WERI-Rb-1 (cell line): ENCODE data around the gene PRG3.

Experiments used
- DNase-seq: peaks from one replicate; pipeline ENCODE4 v3.0.0-alpha.2; 2020
- H3K27ac ChIP-seq: fragments of 250-450 bp; sonication (Bioruptor Pico); 2 replicates; pipeline ENCODE4 v1.5.1; 2020; ENCODE audit warnings: mild to moderate bottlenecking, moderate library complexity
- H3K27me3 ChIP-seq: fragments of 250-450 bp; sonication (Bioruptor Pico); 2 replicates; pipeline ENCODE4 v1.5.1; 2021; ENCODE audit warnings: mild to moderate bottlenecking, low read depth, moderate library complexity; ENCODE audit not compliant: insufficient read depth, severe bottlenecking
- H3K36me3 ChIP-seq: fragments of 250-450 bp; sonication (Bioruptor Pico); 2 replicates; pipeline ENCODE4 v1.5.1; 2020; ENCODE audit warnings: mild to moderate bottlenecking, moderate library complexity
- H3K4me3 ChIP-seq: 2 replicates; pipeline ENCODE4 v1.5.1; 2011; ENCODE audit warnings: low read depth, mild to moderate bottlenecking, control low read depth, low read length
- H3K9me3 ChIP-seq: fragments of 250-450 bp; sonication (Bioruptor Pico); 2 replicates; pipeline ENCODE4 v1.5.1; 2021; ENCODE audit warnings: mild to moderate bottlenecking, moderate library complexity; ENCODE audit not compliant: severe bottlenecking
- TF ChIP-seq, protein P1 (sequence below): IDR thresholded peaks from 2 replicates; pipeline ENCODE4 v1.5.1; 2011; ENCODE audit warnings: low read depth, mild to moderate bottlenecking, control low read depth, inconsistent platforms, low read length

Gene PRG3

GRCh38 chr11:57373146-57373545, 7.8 kb downstream of the PRG3 start:
- H3K27ac ChIP-seq, result no peak overlapping the region
- H3K36me3 ChIP-seq, result no peaks in the 10 kb centered on the region
- H3K9me3 ChIP-seq, result no peaks in the 10 kb centered on the region
- peaks cover 76% of the 10 kb centered on the region for H3K27me3 ChIP-seq
- no peak for DNase-seq
- TF ChIP-seq, protein P1, sequence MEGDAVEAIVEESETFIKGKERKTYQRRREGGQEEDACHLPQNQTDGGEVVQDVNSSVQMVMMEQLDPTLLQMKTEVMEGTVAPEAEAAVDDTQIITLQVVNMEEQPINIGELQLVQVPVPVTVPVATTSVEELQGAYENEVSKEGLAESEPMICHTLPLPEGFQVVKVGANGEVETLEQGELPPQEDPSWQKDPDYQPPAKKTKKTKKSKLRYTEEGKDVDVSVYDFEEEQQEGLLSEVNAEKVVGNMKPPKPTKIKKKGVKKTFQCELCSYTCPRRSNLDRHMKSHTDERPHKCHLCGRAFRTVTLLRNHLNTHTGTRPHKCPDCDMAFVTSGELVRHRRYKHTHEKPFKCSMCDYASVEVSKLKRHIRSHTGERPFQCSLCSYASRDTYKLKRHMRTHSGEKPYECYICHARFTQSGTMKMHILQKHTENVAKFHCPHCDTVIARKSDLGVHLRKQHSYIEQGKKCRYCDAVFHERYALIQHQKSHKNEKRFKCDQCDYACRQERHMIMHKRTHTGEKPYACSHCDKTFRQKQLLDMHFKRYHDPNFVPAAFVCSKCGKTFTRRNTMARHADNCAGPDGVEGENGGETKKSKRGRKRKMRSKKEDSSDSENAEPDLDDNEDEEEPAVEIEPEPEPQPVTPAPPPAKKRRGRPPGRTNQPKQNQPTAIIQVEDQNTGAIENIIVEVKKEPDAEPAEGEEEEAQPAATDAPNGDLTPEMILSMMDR, result no peak
- no peak overlapping the region for H3K4me3 ChIP-seq

DNA sequence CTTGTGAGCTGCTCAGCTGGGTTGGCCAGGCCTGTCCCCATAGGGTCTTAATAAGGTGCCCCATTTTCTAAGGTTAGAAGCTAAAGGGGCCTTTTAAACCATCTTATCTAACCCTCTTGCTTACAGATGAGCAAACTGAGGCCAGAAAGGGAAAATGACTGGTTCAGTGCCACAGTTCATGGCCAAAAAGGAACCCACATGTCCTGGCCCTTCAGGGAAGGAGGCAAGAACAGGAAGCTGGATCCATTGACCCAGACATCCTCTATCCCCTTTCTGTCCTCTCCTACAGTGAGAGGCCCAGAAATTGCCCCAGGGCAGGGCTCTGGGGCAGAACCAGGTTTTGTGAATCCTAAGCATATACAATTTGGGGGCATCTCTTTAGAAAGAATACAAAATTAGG, 10.0 kb downstream of the PRG3 start:
- no peaks in the 10 kb centered on the region for H3K36me3 ChIP-seq
- no peaks in the 10 kb centered on the region for H3K9me3 ChIP-seq
- H3K27ac ChIP-seq, result no peak overlapping the region
- H3K27me3 ChIP-seq, result peaks cover 82% of the 10 kb centered on the region
- no peak for DNase-seq
- TF ChIP-seq, protein P1, result no peak
- no peak overlapping the region for H3K4me3 ChIP-seq

GRCh38 chr11:57370251-57370650, 10.7 kb downstream of the PRG3 start:
- Histone ChIP-seq H3K4me3 (no peak overlapping the region), H3K27me3 (peaks cover 82% of the 10 kb centered on the region), H3K27ac (no peak overlapping the region), H3K9me3 (no peaks in the 10 kb centered on the region), H3K36me3 (no peaks in the 10 kb centered on the region)
- TF ChIP-seq, protein P1, result no peak
- DNase-seq, result peak; percentile 25

DNA sequence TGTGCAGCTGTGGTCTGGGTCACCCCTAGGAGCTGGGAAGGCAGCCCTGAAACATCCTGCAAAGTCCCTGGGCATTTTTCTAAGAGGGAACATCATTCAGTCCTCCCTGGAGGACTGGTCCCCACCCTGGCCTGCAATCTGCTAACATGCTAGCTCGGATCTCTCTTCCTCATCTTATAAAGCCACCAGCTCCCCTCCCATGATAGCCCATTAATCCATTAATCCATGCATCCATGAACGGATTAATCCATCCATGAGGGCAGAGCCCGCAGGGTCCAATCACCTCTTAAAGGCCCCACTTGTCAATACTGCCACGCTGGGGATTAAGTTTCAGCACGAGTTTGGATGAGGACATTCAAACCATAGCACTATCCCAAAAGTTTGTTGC, 12.1 kb downstream of the PRG3 start:
- DNase-seq, result peak; percentile 37
- H3K4me3 ChIP-seq, result no peak overlapping the region
- peaks cover 88% of the 10 kb centered on the region for H3K27me3 ChIP-seq
- H3K27ac ChIP-seq, result no peak overlapping the region
- H3K9me3 ChIP-seq, result no peaks in the 10 kb centered on the region
- H3K36me3 ChIP-seq, result no peaks in the 10 kb centered on the region
- TF ChIP-seq, protein P1, result no peak

GRCh38 chr11:57368106-57368844, 12.7 kb downstream of the PRG3 start:
- Histone ChIP-seq H3K36me3 (no peaks in the 10 kb centered on the region), H3K27me3 (peaks cover 88% of the 10 kb centered on the region), H3K9me3 (no peaks in the 10 kb centered on the region), H3K27ac (no peak overlapping the region), H3K4me3 (no peak overlapping the region)
- TF ChIP-seq, protein P1, result no peak
- DNase-seq, result no peak
